H9 (cell line): Measurements from ENCODE around the gene KIRREL3. TPM values are rescaled to one million over a fixed set of nuclear protein-coding genes. Genes with fewer than 3 reads are reported as not detected.

Experiments used
- DNase-seq: peaks from one replicate; pipeline ENCODE4 v3.0.0-alpha.2; 2017
- H2AFZ ChIP-seq: one replicate; pipeline ENCODE4 v1.6.1; 2013; ENCODE audit warnings: mild to moderate bottlenecking, low read length, control low read depth, moderate library complexity
- H2AK5ac ChIP-seq: 2 replicates; pipeline ENCODE4 v1.6.1; 2013; ENCODE audit warnings: low read length, control low read depth, mixed read lengths; ENCODE audit not compliant: insufficient read length
- H2BK120ac ChIP-seq: one replicate; pipeline ENCODE4 v1.6.1; 2013; ENCODE audit warnings: low read depth, mild to moderate bottlenecking, low read length, control low read depth, inconsistent platforms; ENCODE audit not compliant: poor library complexity, severe bottlenecking
- H2BK12ac ChIP-seq: 2 replicates; pipeline ENCODE4 v1.6.1; 2013; ENCODE audit warnings: low read length, control low read depth, mixed read lengths, low read depth; ENCODE audit not compliant: insufficient read length
- H2BK15ac ChIP-seq: 2 replicates; pipeline ENCODE4 v1.6.1; 2013; ENCODE audit warnings: low read depth, low read length, control low read depth
- H2BK20ac ChIP-seq: one replicate; pipeline ENCODE4 v1.6.1; 2013; ENCODE audit warnings: low read depth, mild to moderate bottlenecking, low read length, control low read depth, inconsistent platforms; ENCODE audit not compliant: poor library complexity, severe bottlenecking
- H2BK5ac ChIP-seq: 2 replicates; pipeline ENCODE4 v1.6.1; 2013; ENCODE audit warnings: low read length, control low read depth, mixed read lengths; ENCODE audit not compliant: insufficient read length
- H3K14ac ChIP-seq: 2 replicates; pipeline ENCODE4 v1.6.1; 2013; ENCODE audit warnings: low read length, control low read depth; ENCODE audit not compliant: insufficient read depth
- H3K18ac ChIP-seq: 2 replicates; pipeline ENCODE4 v1.6.1; 2013; ENCODE audit warnings: low read depth, mild to moderate bottlenecking, mixed read lengths, low read length, control low read depth; ENCODE audit not compliant: insufficient read length
- H3K23ac ChIP-seq: 2 replicates; pipeline ENCODE4 v1.6.1; 2013; ENCODE audit warnings: low read length, control low read depth, mixed read lengths, low read depth; ENCODE audit not compliant: insufficient read length
- H3K23me2 ChIP-seq: 2 replicates; pipeline ENCODE4 v1.6.1; 2013; ENCODE audit warnings: low read depth, mild to moderate bottlenecking, mixed read lengths, low read length, control low read depth; ENCODE audit not compliant: insufficient read length, poor library complexity, severe bottlenecking
- H3K27ac ChIP-seq: 2 replicates; pipeline ENCODE4 v1.5.1; 2013; ENCODE audit warnings: low read length, control low read depth, mixed read lengths, low read depth; ENCODE audit not compliant: insufficient read length
- H3K27me3 ChIP-seq: 2 replicates; pipeline ENCODE4 v1.6.1; 2013; ENCODE audit warnings: low read length, control low read depth, inconsistent platforms; ENCODE audit not compliant: insufficient read depth
- H3K4ac ChIP-seq: 2 replicates; pipeline ENCODE4 v1.6.1; 2013; ENCODE audit warnings: low read depth, mild to moderate bottlenecking, control low read depth, inconsistent platforms, low read length, moderate library complexity
- H3K4me1 ChIP-seq: 2 replicates; pipeline ENCODE4 v1.6.1; 2013; ENCODE audit warnings: low read length, control low read depth, inconsistent platforms; ENCODE audit not compliant: insufficient read depth
- H3K4me2 ChIP-seq: 2 replicates; pipeline ENCODE4 v1.6.1; 2013; ENCODE audit warnings: low read length, control low read depth, mixed read lengths; ENCODE audit not compliant: insufficient read length, insufficient read depth
- H3K56ac ChIP-seq: 2 replicates; pipeline ENCODE4 v1.6.1; 2013; ENCODE audit warnings: low read depth, mild to moderate bottlenecking, mixed read lengths, low read length, control low read depth; ENCODE audit not compliant: insufficient read length
- H3K79me1 ChIP-seq: 2 replicates; pipeline ENCODE4 v1.6.1; 2013; ENCODE audit warnings: low read depth, mild to moderate bottlenecking, moderate library complexity, low read length, control low read depth, inconsistent platforms; ENCODE audit not compliant: insufficient read depth, poor library complexity, severe bottlenecking
- H3K79me2 ChIP-seq: 2 replicates; pipeline ENCODE4 v1.6.1; 2013; ENCODE audit warnings: low read length, control low read depth, inconsistent platforms; ENCODE audit not compliant: insufficient read depth
- H3K9ac ChIP-seq: 2 replicates; pipeline ENCODE4 v1.6.1; 2013; ENCODE audit warnings: low read length, control low read depth, mixed read lengths; ENCODE audit not compliant: insufficient read length; ENCODE audit errors: extremely low read depth
- H3K9me3 ChIP-seq: one replicate; pipeline ENCODE4 v1.6.1; 2013; ENCODE audit warnings: low read depth, low read length, inconsistent platforms; ENCODE audit not compliant: control insufficient read depth
- H3T11ph ChIP-seq: one replicate; pipeline ENCODE4 v1.6.1; 2013; ENCODE audit warnings: mild to moderate bottlenecking, low read length, control low read depth, inconsistent platforms
- H4K20me1 ChIP-seq: one replicate; pipeline ENCODE4 v1.6.1; 2013; ENCODE audit not compliant: control insufficient read depth, insufficient read length, insufficient read depth
- H4K5ac ChIP-seq: 2 replicates; pipeline ENCODE4 v1.6.1; 2013; ENCODE audit warnings: low read depth, mild to moderate bottlenecking, mixed read lengths, low read length, control low read depth; ENCODE audit not compliant: insufficient read length
- H4K8ac ChIP-seq: replicated peaks from 2 replicates; pipeline ENCODE4 v1.6.1; 2013; ENCODE audit warnings: low read length, control low read depth, mixed read lengths, low read depth; ENCODE audit not compliant: insufficient read length
- H4K91ac ChIP-seq: 2 replicates; pipeline ENCODE4 v1.6.1; 2013; ENCODE audit warnings: low read depth, mild to moderate bottlenecking, moderate library complexity, mixed read lengths, low read length, control low read depth; ENCODE audit not compliant: insufficient read length
- H3K27ac Mint-ChIP-seq, 3 experiments: 2 replicates in 2 of 3; 3 replicates in 1 of 3; pipeline ENCODE4 v1.8.0; 2020 to 2021; ENCODE audit warnings: mixed read lengths in 3 of 3, mild to moderate bottlenecking in 1 of 3, moderate library complexity in 1 of 3
- H3K27me3 Mint-ChIP-seq: 2 replicates; pipeline ENCODE4 v1.8.0; 2021; ENCODE audit warnings: low read depth, mild to moderate bottlenecking, moderate library complexity, mixed read lengths
- H3K36me3 Mint-ChIP-seq, 3 experiments: 2 replicates in 2 of 3; 3 replicates in 1 of 3; pipeline ENCODE4 v1.8.0; 2020 to 2021; ENCODE audit warnings: low read depth in 3 of 3, mixed read lengths in 3 of 3; ENCODE audit not compliant: insufficient read depth in 1 of 3
- H3K4me1 Mint-ChIP-seq, 2 experiments: 2 replicates each; pipeline ENCODE4 v1.8.0; 2020; ENCODE audit warnings: mixed read lengths in 2 of 2
- H3K4me3 Mint-ChIP-seq, 2 experiments: 2 replicates in 1 of 2; 3 replicates in 1 of 2; pipeline ENCODE4 v1.8.0; 2020 to 2021; ENCODE audit warnings: mild to moderate bottlenecking in 2 of 2, mixed read lengths in 2 of 2, moderate library complexity in 1 of 2
- H3K9me3 Mint-ChIP-seq, 2 experiments: 2 replicates in 1 of 2; 3 replicates in 1 of 2; pipeline ENCODE4 v1.8.0; 2020; ENCODE audit warnings: mild to moderate bottlenecking in 2 of 2, mixed read lengths in 2 of 2, moderate library complexity in 1 of 2
- total RNA-seq: library from RNA; stranded (reverse); gene quantifications from 2 replicates; pipeline ENCODE4 v1.2.1, GENCODE V29; 2021
- TF ChIP-seq, protein P1 (sequence below): fragments of 200-600 bp; sonication (generic); conservative IDR thresholded peaks from 3 replicates; pipeline ENCODE4 v1.8.0; 2021; ENCODE audit warnings: antibody characterized with exemption, mild to moderate bottlenecking

The KIRREL3 gene
- total RNA-seq, 1 experiment from 2014 or later, result 0.17 TPM

DNA sequence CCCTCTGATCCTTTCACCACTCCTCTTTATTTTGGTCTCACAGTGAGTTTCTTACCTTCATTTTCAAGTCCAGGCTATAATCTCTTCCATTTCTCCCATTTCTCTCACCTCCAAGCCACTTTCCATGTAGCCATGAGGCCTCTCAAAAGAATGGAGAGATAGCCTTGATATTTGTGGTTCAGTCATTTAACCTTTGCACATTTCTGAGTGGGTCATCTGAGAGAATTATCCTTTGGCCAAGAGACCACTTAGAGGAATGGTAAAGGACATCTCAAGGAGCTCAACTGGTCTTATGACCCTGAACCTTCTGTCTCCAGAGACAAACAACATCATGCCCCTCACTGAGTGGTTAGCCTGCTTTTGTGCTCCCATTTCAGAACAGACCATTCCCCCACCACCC, 121.1 kb downstream of the KIRREL3 start:
- Histone ChIP-seq H3K56ac (no peak overlapping the region), H3K23ac (no peak overlapping the region), H3K4me1 (no peaks in the 10 kb centered on the region), H3K4ac (no peak overlapping the region), H3T11ph (no peak overlapping the region), H4K5ac (no peak overlapping the region), H2BK12ac (no peak overlapping the region), H3K9me3 (no peaks in the 10 kb centered on the region), H3K4me2 (no peak overlapping the region), H3K79me1 (no peaks in the 10 kb centered on the region), H4K91ac (no peak overlapping the region), H3K79me2 (no peaks in the 10 kb centered on the region), H2BK5ac (no peak overlapping the region), H2BK15ac (no peak overlapping the region), H3K27me3 (no peaks in the 10 kb centered on the region), H3K14ac (no peak overlapping the region), H2BK20ac (no peak overlapping the region), H2BK120ac (no peak overlapping the region), H3K9ac (no peak overlapping the region), H2AK5ac (no peak overlapping the region), H3K27ac (no peak overlapping the region), H3K18ac (no peak overlapping the region), H4K20me1 (no peaks in the 10 kb centered on the region), H4K8ac (no peak overlapping the region), H2AFZ (no peak overlapping the region), H3K23me2 (no peaks in the 10 kb centered on the region)
- H3K4me1 Mint-ChIP-seq, result no peaks in the 10 kb centered on the region
- no peaks in the 10 kb centered on the region for H3K36me3 Mint-ChIP-seq
- H3K27ac Mint-ChIP-seq, result no peak overlapping the region
- TF ChIP-seq, protein P1, sequence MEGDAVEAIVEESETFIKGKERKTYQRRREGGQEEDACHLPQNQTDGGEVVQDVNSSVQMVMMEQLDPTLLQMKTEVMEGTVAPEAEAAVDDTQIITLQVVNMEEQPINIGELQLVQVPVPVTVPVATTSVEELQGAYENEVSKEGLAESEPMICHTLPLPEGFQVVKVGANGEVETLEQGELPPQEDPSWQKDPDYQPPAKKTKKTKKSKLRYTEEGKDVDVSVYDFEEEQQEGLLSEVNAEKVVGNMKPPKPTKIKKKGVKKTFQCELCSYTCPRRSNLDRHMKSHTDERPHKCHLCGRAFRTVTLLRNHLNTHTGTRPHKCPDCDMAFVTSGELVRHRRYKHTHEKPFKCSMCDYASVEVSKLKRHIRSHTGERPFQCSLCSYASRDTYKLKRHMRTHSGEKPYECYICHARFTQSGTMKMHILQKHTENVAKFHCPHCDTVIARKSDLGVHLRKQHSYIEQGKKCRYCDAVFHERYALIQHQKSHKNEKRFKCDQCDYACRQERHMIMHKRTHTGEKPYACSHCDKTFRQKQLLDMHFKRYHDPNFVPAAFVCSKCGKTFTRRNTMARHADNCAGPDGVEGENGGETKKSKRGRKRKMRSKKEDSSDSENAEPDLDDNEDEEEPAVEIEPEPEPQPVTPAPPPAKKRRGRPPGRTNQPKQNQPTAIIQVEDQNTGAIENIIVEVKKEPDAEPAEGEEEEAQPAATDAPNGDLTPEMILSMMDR, result no peak
- H3K27me3 Mint-ChIP-seq, result no peaks in the 10 kb centered on the region
- H3K4me3 Mint-ChIP-seq, result no peak overlapping the region
- DNase-seq, result no peak
- H3K9me3 Mint-ChIP-seq, result no peaks in the 10 kb centered on the region
